H1 (cell line): ENCODE measurements around the gene PROSER1. TPM values are rescaled to one million over a fixed set of nuclear protein-coding genes. Genes with fewer than 3 reads are reported as not detected.

Experiments
- CREB1 ChIP-seq: IDR thresholded peaks from 2 replicates; pipeline ENCODE4 v1.6.1; 2012; ENCODE audit warnings: inconsistent platforms
- EGR1 ChIP-seq: IDR thresholded peaks from 2 replicates; pipeline ENCODE4 v1.6.1; 2011; ENCODE audit warnings: low read depth, low read length, borderline replicate concordance
- GABPA ChIP-seq: IDR thresholded peaks from 2 replicates; pipeline ENCODE4 v1.6.1; 2011; ENCODE audit warnings: mild to moderate bottlenecking, low read length, moderate library complexity, borderline replicate concordance; ENCODE audit not compliant: insufficient read depth
- SAP30 ChIP-seq: fragments of 300-600 bp; sonication (generic); IDR thresholded peaks from 2 replicates; pipeline ENCODE4 v1.7.1; 2012; ENCODE audit warnings: low read length, moderate library complexity, mild to moderate bottlenecking, inconsistent platforms; ENCODE audit not compliant: insufficient read depth, insufficient replicate concordance
- SP2 ChIP-seq: IDR thresholded peaks from 2 replicates; pipeline ENCODE4 v1.6.1; 2012; ENCODE audit warnings: mild to moderate bottlenecking, low read length, inconsistent platforms
- polyA plus RNA-seq, 7 experiments: library from polyadenylated mRNA; depleted of rRNA in 3 of 7; stranded (reverse) in 5 of 7; unstranded in 2 of 7; fragments of >200 nt in 5 of 7; fragments of 200-250 nt in 2 of 7; gene quantifications; 1 replicate in 5 of 7; 2 replicates in 1 of 7; 4 replicates in 1 of 7; pipeline versions ENCODE4 v1.2.1 to v1.2.3, GENCODE V29; 2011 to 2013; ENCODE audit warnings: missing spikeins in 2 of 7, mixed read lengths in 2 of 7
- total RNA-seq: library from RNA; stranded (reverse); fragmentation: NEBNext Ultra II Directional; extraction: Animal tissue kit (Norgen Biotek cat#: 25700); gene quantifications from 2 replicates; pipeline ENCODE4 v1.2.1, GENCODE V29; 2021

The PROSER1 gene
- total and polyA plus RNA-seq, 2 of the 8 experiments (the other 6 are each of a cell fraction or from before 2014, with no cell fraction given) = 99.2 to 116 TPM

DNA sequence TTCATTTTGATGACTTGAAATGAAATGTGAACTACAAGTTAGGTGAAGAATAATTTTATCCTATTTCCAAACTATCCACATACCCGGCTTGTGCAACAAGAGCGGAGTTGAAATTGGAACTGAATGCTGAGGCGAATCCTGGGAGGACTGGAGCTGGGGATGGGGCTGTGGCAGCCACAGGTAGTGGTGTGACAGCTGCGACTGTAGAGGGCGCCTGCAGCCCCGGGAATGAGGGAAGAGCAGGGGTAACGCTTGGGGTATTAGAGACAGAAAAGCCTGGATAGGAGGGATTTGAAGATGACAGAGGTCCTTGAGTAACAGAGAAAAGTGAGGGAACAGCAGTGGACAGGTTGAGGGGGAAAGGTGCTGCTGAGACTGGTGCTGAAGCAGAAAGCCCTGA is 25.3 kb downstream of the PROSER1 start (continued):
- TF ChIP-seq GABPA (no peak), EGR1 (no peak), SAP30 (no peak), CREB1 (0 out of 2 replicates have a peak, but pooled peaks have one; percentile 43), SP2 (no peak)
